GM21447 (cell line): ENCODE data around the gene PEMT.

ENCODE experiments used
- ATAC-seq: cut with Tn5 transposase; IDR thresholded peaks from one replicate; pipeline ENCODE4 v1.9.1; 2021; ENCODE audit not compliant: unreplicated experiment

The PEMT gene

GRCh38 chr17:17554266-17554665, 37.2 kb downstream of the PEMT start:
- no peak for ATAC-seq

GRCh38 chr17:17553217-17554195, 38.0 kb downstream of the PEMT start:
- no peak for ATAC-seq

GRCh38 chr17:17552351-17553216, 38.9 kb downstream of the PEMT start:
- ATAC-seq, result no peak

- ATAC-seq, result no peak
Measured at GRCh38 chr17:17551361-17551760, 40.1 kb downstream of the PEMT start.

GRCh38 chr17:17549732-17550366, 41.7 kb downstream of the PEMT start:
- no peak for ATAC-seq

GRCh38 chr17:17548044-17548443, 43.5 kb downstream of the PEMT start:
- ATAC-seq, result no peak

GRCh38 chr17:17547210-17547764, 44.2 kb downstream of the PEMT start:
- ATAC-seq, result no peak

- ATAC-seq, result no peak
Measured at GRCh38 chr17:17546399-17547185, 44.9 kb downstream of the PEMT start.

GRCh38 chr17:17545984-17546383, 45.5 kb downstream of the PEMT start:
- ATAC-seq, result no peak

GRCh38 chr17:17545031-17545820, 46.3 kb downstream of the PEMT start:
- no peak for ATAC-seq

- no peak for ATAC-seq
Measured at GRCh38 chr17:17542906-17543635, 48.4 kb downstream of the PEMT start.

GRCh38 chr17:17541640-17542001, 49.9 kb downstream of the PEMT start:
- ATAC-seq, result no peak

GRCh38 chr17:17540935-17541639, 50.4 kb downstream of the PEMT start:
- no peak for ATAC-seq

- no peak for ATAC-seq
Measured at GRCh38 chr17:17540278-17540906, 51.1 kb downstream of the PEMT start.

GRCh38 chr17:17539591-17539990, 51.9 kb downstream of the PEMT start:
- ATAC-seq, result no peak

GRCh38 chr17:17538417-17539391, 52.8 kb downstream of the PEMT start:
- no peak for ATAC-seq
